ENCODE data around the gene PCDHGB4. TPM values are rescaled to one million over a fixed set of nuclear protein-coding genes. Genes with fewer than 3 reads are reported as not detected.

Gene PCDHGB4
- total RNA-seq, 1 experiment from 2014 or later = 0.88 TPM

GRCh38 chr5:141412854-141413539 lies 25.5 kb downstream of the PCDHGB4 start, which contains the start of gene PCDHGA10:
Gene PCDHGA10 (plus strand): TSS chr5:141412987. CDS start chr5:141413176, 189 bp downstream.

GRCh38 chr5:141417494-141418172 lies 30.1 kb downstream of the PCDHGB4 start, which contains the start of gene PCDHGB7:
Gene PCDHGB7 (plus strand): TSS chr5:141417677. CDS start chr5:141417860, 183 bp downstream.

GRCh38 chr5:141420855-141421488 lies 33.5 kb downstream of the PCDHGB4 start, which contains the start of gene PCDHGA11:
Gene PCDHGA11 (plus strand): TSS chr5:141421051. CDS start chr5:141421228, 177 bp downstream.

GRCh38 chr5:141430332-141431113 lies 43.0 kb downstream of the PCDHGB4 start, which contains the start of gene PCDHGA12:
Gene PCDHGA12 (plus strand): TSS chr5:141430507. CDS start chr5:141430760, 253 bp downstream.

Other genes starting within 250 kb of the PCDHGB4 start
- 0.85 to 1.3 TPM (median 1.1 TPM) in 5 replicates for gene PCDHB6, start 237.6 kb upstream of the PCDHGB4 start, total RNA-seq (2022; extraction: Qiagen RNA extraction; ENCODE audit: low read depth)
- not detected in 5 replicates for gene PCDHB7, start 215.1 kb upstream of the PCDHGB4 start, total RNA-seq (2022; extraction: Qiagen RNA extraction; ENCODE audit: low read depth)
- gene PCDHB8, start 209.9 kb upstream of the PCDHGB4 start, total RNA-seq (2022; extraction: Qiagen RNA extraction; ENCODE audit: low read depth) = 0.24 to 0.35 TPM (median 0.29 TPM) in 5 replicates
- 0.04 to 0.19 TPM (median 0.06 TPM) in 5 replicates for gene PCDHB16, start 205.3 kb upstream of the PCDHGB4 start, total RNA-seq (2022; extraction: Qiagen RNA extraction; ENCODE audit: low read depth)
- 0.05 to 0.12 TPM in 2 of 5 replicates, not detected in the others for gene PCDHB9, start 200.5 kb upstream of the PCDHGB4 start, total RNA-seq (2022; extraction: Qiagen RNA extraction; ENCODE audit: low read depth)
- gene PCDHB10, start 195.3 kb upstream of the PCDHGB4 start, total RNA-seq (2022; extraction: Qiagen RNA extraction; ENCODE audit: low read depth) = 0.04 to 0.06 TPM (median 0.05 TPM) in 3 of 5 replicates, not detected in the others
- gene PCDHB11, start 188.1 kb upstream of the PCDHGB4 start, total RNA-seq (2022; extraction: Qiagen RNA extraction; ENCODE audit: low read depth) = 0.07 to 0.12 TPM (median 0.11 TPM) in 3 of 5 replicates, not detected in the others
- gene PCDHB12, start 179.0 kb upstream of the PCDHGB4 start, total RNA-seq (2022; extraction: Qiagen RNA extraction; ENCODE audit: low read depth) = 0.02 TPM in 1 of 5 replicates, not detected in the others
- gene PCDHB13, start 173.8 kb upstream of the PCDHGB4 start, total RNA-seq (2022; extraction: Qiagen RNA extraction; ENCODE audit: low read depth) = 0.05 to 0.09 TPM (median 0.06 TPM) in 5 replicates
- gene PCDHB14, start 164.4 kb upstream of the PCDHGB4 start, total RNA-seq (2022; extraction: Qiagen RNA extraction; ENCODE audit: low read depth) = 0.05 to 0.15 TPM (median 0.08 TPM) in 5 replicates
- 0.05 to 0.06 TPM in 2 of 5 replicates, not detected in the others for gene PCDHB15, start 142.3 kb upstream of the PCDHGB4 start, total RNA-seq (2022; extraction: Qiagen RNA extraction; ENCODE audit: low read depth)
- gene SLC25A2, start 83.6 kb upstream of the PCDHGB4 start, total RNA-seq (2022; extraction: Qiagen RNA extraction; ENCODE audit: low read depth) = not detected in 5 replicates
- 67.8 to 84.2 TPM (median 73.3 TPM) in 5 replicates for gene TAF7, start 66.9 kb upstream of the PCDHGB4 start, total RNA-seq (2022; extraction: Qiagen RNA extraction; ENCODE audit: low read depth)
- gene PCDHGA1, start 57.2 kb upstream of the PCDHGB4 start, total RNA-seq (2022; extraction: Qiagen RNA extraction; ENCODE audit: low read depth) = 0.37 to 0.48 TPM (median 0.40 TPM) in 5 replicates
- gene PCDHGA2, start 48.9 kb upstream of the PCDHGB4 start, total RNA-seq (2022; extraction: Qiagen RNA extraction; ENCODE audit: low read depth) = 0.66 to 0.87 TPM (median 0.76 TPM) in 5 replicates
- gene PCDHGA3, start 43.9 kb upstream of the PCDHGB4 start, total RNA-seq (2022; extraction: Qiagen RNA extraction; ENCODE audit: low read depth) = 0.02 to 0.04 TPM (median 0.03 TPM) in 3 of 5 replicates, not detected in the others
- gene PCDHGB1, start 37.6 kb upstream of the PCDHGB4 start, total RNA-seq (2022; extraction: Qiagen RNA extraction; ENCODE audit: low read depth) = 1.6 to 2.1 TPM (median 1.8 TPM) in 5 replicates
- gene PCDHGA4, start 32.7 kb upstream of the PCDHGB4 start, total RNA-seq (2022; extraction: Qiagen RNA extraction; ENCODE audit: low read depth) = 0.09 to 0.17 TPM (median 0.14 TPM) in 5 replicates
- 0.09 to 0.20 TPM (median 0.14 TPM) in 4 of 5 replicates, not detected in the other for gene PCDHGB2, start 27.7 kb upstream of the PCDHGB4 start, total RNA-seq (2022; extraction: Qiagen RNA extraction; ENCODE audit: low read depth)
- gene PCDHGA5, start 23.5 kb upstream of the PCDHGB4 start, total RNA-seq (2022; extraction: Qiagen RNA extraction; ENCODE audit: low read depth) = 0.07 to 0.22 TPM (median 0.18 TPM) in 5 replicates
- gene PCDHGB3, start 17.5 kb upstream of the PCDHGB4 start, total RNA-seq (2022; extraction: Qiagen RNA extraction; ENCODE audit: low read depth) = 0.19 to 0.37 TPM (median 0.31 TPM) in 5 replicates
- gene PCDHGA6, start 13.8 kb upstream of the PCDHGB4 start, total RNA-seq (2022; extraction: Qiagen RNA extraction; ENCODE audit: low read depth) = 0.19 to 0.39 TPM (median 0.26 TPM) in 5 replicates
- 0.84 to 1.3 TPM (median 1.1 TPM) in 5 replicates for gene PCDHGA7, start 5.0 kb upstream of the PCDHGB4 start, total RNA-seq (2022; extraction: Qiagen RNA extraction; ENCODE audit: low read depth)
- 0.02 to 0.03 TPM (median 0.02 TPM) in 3 of 5 replicates, not detected in the others for gene PCDHGA8, start 4.9 kb downstream of the PCDHGB4 start, total RNA-seq (2022; extraction: Qiagen RNA extraction; ENCODE audit: low read depth)
- 2.3 to 2.7 TPM (median 2.6 TPM) in 5 replicates for gene PCDHGB5, start 10.2 kb downstream of the PCDHGB4 start, total RNA-seq (2022; extraction: Qiagen RNA extraction; ENCODE audit: low read depth)
- 0.04 to 0.09 TPM (median 0.06 TPM) in 4 of 5 replicates, not detected in the other for gene PCDHGA9, start 15.1 kb downstream of the PCDHGB4 start, total RNA-seq (2022; extraction: Qiagen RNA extraction; ENCODE audit: low read depth)
- gene PCDHGB6, start 20.3 kb downstream of the PCDHGB4 start, total RNA-seq (2022; extraction: Qiagen RNA extraction; ENCODE audit: low read depth) = 0.09 to 0.23 TPM (median 0.13 TPM) in 5 replicates
- 0.03 TPM in 1 of 5 replicates, not detected in the others for gene PCDHGA10, start 25.3 kb downstream of the PCDHGB4 start, total RNA-seq (2022; extraction: Qiagen RNA extraction; ENCODE audit: low read depth)
- gene PCDHGB7, start 30.0 kb downstream of the PCDHGB4 start, total RNA-seq (2022; extraction: Qiagen RNA extraction; ENCODE audit: low read depth) = 0.06 to 0.08 TPM (median 0.06 TPM) in 4 of 5 replicates, not detected in the other
- not detected in 5 replicates for gene PCDHGA11, start 33.4 kb downstream of the PCDHGB4 start, total RNA-seq (2022; extraction: Qiagen RNA extraction; ENCODE audit: low read depth)
- gene PCDHGA12, start 42.8 kb downstream of the PCDHGB4 start, total RNA-seq (2022; extraction: Qiagen RNA extraction; ENCODE audit: low read depth) = 0.02 to 0.03 TPM in 2 of 5 replicates, not detected in the others
- 5.7 to 7.4 TPM (median 6.8 TPM) in 5 replicates for gene PCDHGC3, start 88.3 kb downstream of the PCDHGB4 start, total RNA-seq (2022; extraction: Qiagen RNA extraction; ENCODE audit: low read depth)
- gene PCDHGC4, start 97.3 kb downstream of the PCDHGB4 start, total RNA-seq (2022; extraction: Qiagen RNA extraction; ENCODE audit: low read depth) = not detected in 5 replicates
- gene PCDHGC5, start 101.4 kb downstream of the PCDHGB4 start, total RNA-seq (2022; extraction: Qiagen RNA extraction; ENCODE audit: low read depth) = 0.05 TPM in 1 of 5 replicates, not detected in the others
- 102 to 110 TPM (median 107 TPM) in 5 replicates for gene DIAPH1, start 231.3 kb downstream of the PCDHGB4 start, total RNA-seq (2022; extraction: Qiagen RNA extraction; ENCODE audit: low read depth)
- gene HDAC3, start 249.2 kb downstream of the PCDHGB4 start, total RNA-seq (2022; extraction: Qiagen RNA extraction; ENCODE audit: low read depth) = 44.8 to 53.9 TPM (median 50.6 TPM) in 5 replicates
- 3.5 to 5.7 TPM (median 4.0 TPM) in 5 replicates for gene RELL2, start 249.3 kb downstream of the PCDHGB4 start, total RNA-seq (2022; extraction: Qiagen RNA extraction; ENCODE audit: low read depth)

Measured in A549 treated with DMSO at 1 μM for 4 hours (cell line).